H1 (cell line): ENCODE data around the gene SLC39A9. TPM values are rescaled to one million over a fixed set of nuclear protein-coding genes. Genes with fewer than 3 reads are reported as not detected.

ENCODE experiments used
- CTCF ChIA-PET: fragments of 300-600 bp; sonication (Branson Sonifier 250); formaldehyde crosslinking; loops from one replicate; lab custom pipeline; 2021; ENCODE audit not compliant: partially characterized antibody; lab: Charles Lee
- POLR2A ChIA-PET: fragments of 300-600 bp; sonication (Branson Sonifier 250); formaldehyde crosslinking; loops from one replicate; lab custom pipeline; 2021; ENCODE audit warnings: inconsistent platforms; ENCODE audit not compliant: partially characterized antibody; lab: Charles Lee
- DNase-seq, 2 experiments: peaks; one replicate each; pipeline versions ENCODE4 v3.0.0 to v3.0.0-alpha.2; 2010 to 2022; ENCODE audit warnings: low spot score in 2 of 2, low read depth in 1 of 2, mixed read lengths in 1 of 2
- FAIRE-seq: peaks from 2 replicates; lab custom pipeline; 2011; peaks lifted over from hg19 to GRCh38; lab: Jason Lieb, UNC
- H2AFZ ChIP-seq: 2 replicates; pipeline ENCODE4 v1.8.1; 2012; ENCODE audit warnings: low read length, inconsistent platforms
- H2AK5ac ChIP-seq: 2 replicates; pipeline ENCODE4 v1.6.1; 2013; ENCODE audit warnings: low read depth, low read length
- H2BK120ac ChIP-seq: replicated peaks from 2 replicates; pipeline ENCODE3; 2013; ENCODE audit warnings: low read depth, low read length, inconsistent platforms
- H2BK12ac ChIP-seq: 2 replicates; pipeline ENCODE4 v1.6.1; 2013; ENCODE audit warnings: low read depth, low read length
- H2BK15ac ChIP-seq: 2 replicates; pipeline ENCODE4 v1.6.1; 2013; ENCODE audit warnings: low read length
- H2BK20ac ChIP-seq: 2 replicates; pipeline ENCODE4 v1.6.1; 2013; ENCODE audit warnings: low read length
- H2BK5ac ChIP-seq: 2 replicates; pipeline ENCODE4 v1.6.1; 2013; ENCODE audit warnings: low read depth, low read length
- H3K14ac ChIP-seq: 2 replicates; pipeline ENCODE4 v1.6.1; 2013; ENCODE audit warnings: inconsistent platforms; ENCODE audit not compliant: insufficient read length
- H3K18ac ChIP-seq: 2 replicates; pipeline ENCODE4 v1.6.1; 2013; ENCODE audit warnings: low read length; ENCODE audit errors: extremely low read depth
- H3K23ac ChIP-seq: 2 replicates; pipeline ENCODE4 v1.6.1; 2013; ENCODE audit warnings: inconsistent platforms; ENCODE audit not compliant: insufficient read length
- H3K23me2 ChIP-seq: 2 replicates; pipeline ENCODE4 v1.6.1; 2013; ENCODE audit warnings: low read depth, low read length
- H3K27ac ChIP-seq: 2 replicates; pipeline ENCODE4 v1.6.1; 2011; ENCODE audit warnings: low read depth, low read length, inconsistent platforms
- H3K27me3 ChIP-seq, 4 experiments: replicated peaks in 1 of 4; 1 replicate in 1 of 4; 2 replicates in 3 of 4; pipeline versions ENCODE4 v1.6.1 to v1.8.1; 2011 to 2013; ENCODE audit warnings: low read length in 3 of 4, mild to moderate bottlenecking in 3 of 4, inconsistent platforms in 2 of 4, mixed read lengths in 2 of 4, moderate library complexity in 1 of 4; ENCODE audit not compliant: control insufficient read depth in 3 of 4, insufficient read depth in 3 of 4; ENCODE audit errors: extremely low read depth in 1 of 4
- H3K36me3 ChIP-seq, 4 experiments: 2 replicates each; pipeline versions ENCODE4 v1.6.1 to v1.8.1; 2011 to 2013; ENCODE audit warnings: mild to moderate bottlenecking in 4 of 4, low read length in 3 of 4, moderate library complexity in 2 of 4, control low read depth in 1 of 4, inconsistent platforms in 1 of 4; ENCODE audit not compliant: insufficient read depth in 4 of 4, control insufficient read depth in 2 of 4
- H3K4ac ChIP-seq: replicated peaks from 2 replicates; pipeline ENCODE3; 2013; ENCODE audit warnings: low read length, low read depth, mixed read lengths, inconsistent platforms; ENCODE audit not compliant: insufficient read length
- H3K4me1 ChIP-seq, 4 experiments: replicated peaks in 1 of 4; 1 replicate in 1 of 4; 2 replicates in 3 of 4; pipeline versions ENCODE4 v1.6.1 to v1.8.1; 2011 to 2013; ENCODE audit warnings: low read length in 3 of 4, inconsistent platforms in 2 of 4, mixed read lengths in 1 of 4; ENCODE audit not compliant: insufficient read depth in 4 of 4, control insufficient read depth in 3 of 4
- H3K4me2 ChIP-seq, 2 experiments: 2 replicates each; pipeline versions ENCODE4 v1.6.1 to v1.8.1; 2011 to 2013; ENCODE audit warnings: low read depth in 2 of 2, low read length in 2 of 2, control low read depth in 1 of 2, inconsistent platforms in 1 of 2, mild to moderate bottlenecking in 1 of 2; ENCODE audit not compliant: insufficient read depth in 1 of 2
- H3K4me3 ChIP-seq, 4 experiments: fragments of 200-600, 300-600 bp in 1 of 4; sonication (generic), shearing (Covaris generic), sonication (Bioruptor Twin) in 1 of 4; 2 replicates each; pipeline versions ENCODE4 v1.5.1 to v1.8.1; 2011 to 2016; ENCODE audit warnings: low read length in 4 of 4, low read depth in 3 of 4, control low read depth in 2 of 4, inconsistent platforms in 2 of 4, mild to moderate bottlenecking in 2 of 4, mixed read lengths in 1 of 4, moderate library complexity in 1 of 4; ENCODE audit not compliant: insufficient read depth in 2 of 4; ENCODE audit errors: extremely low read depth in 1 of 4
- H3K56ac ChIP-seq: replicated peaks from 2 replicates; pipeline ENCODE3; 2013; ENCODE audit warnings: low read depth, mild to moderate bottlenecking, mixed read lengths, low read length, inconsistent platforms; ENCODE audit not compliant: insufficient read length
- H3K79me1 ChIP-seq: 2 replicates; pipeline ENCODE4 v1.6.1; 2013; ENCODE audit warnings: low read depth, low read length, control low read depth
- H3K79me2 ChIP-seq, 2 experiments: 2 replicates each; pipeline versions ENCODE4 v1.6.1 to v1.8.1; 2012 to 2013; ENCODE audit warnings: low read length in 2 of 2, mild to moderate bottlenecking in 2 of 2, inconsistent platforms in 1 of 2; ENCODE audit not compliant: insufficient read depth in 2 of 2, control insufficient read depth in 1 of 2
- H3K9ac ChIP-seq, 4 experiments: replicated peaks in 1 of 4; 1 replicate in 1 of 4; 2 replicates in 3 of 4; pipeline versions ENCODE4 v1.6.1 to v1.8.1; 2011 to 2013; ENCODE audit warnings: low read depth in 3 of 4, low read length in 3 of 4, control low read depth in 2 of 4, mild to moderate bottlenecking in 2 of 4, moderate library complexity in 2 of 4, inconsistent platforms in 1 of 4; ENCODE audit errors: extremely low read depth in 1 of 4
- H3K9me3 ChIP-seq, 2 experiments: 2 replicates each; pipeline versions ENCODE4 v1.6.1 to v1.8.1; 2012 to 2013; ENCODE audit warnings: mild to moderate bottlenecking in 2 of 2, moderate library complexity in 2 of 2, control low read depth in 1 of 2, inconsistent platforms in 1 of 2, low read depth in 1 of 2, low read length in 1 of 2, mixed read lengths in 1 of 2; ENCODE audit not compliant: insufficient read depth in 2 of 2
- H4K20me1 ChIP-seq, 2 experiments: replicated peaks in 1 of 2; 2 replicates each; pipeline versions ENCODE3 to v1.8.1; 2011 to 2013; ENCODE audit warnings: inconsistent platforms in 2 of 2, low read length in 2 of 2, mild to moderate bottlenecking in 1 of 2; ENCODE audit not compliant: insufficient read depth in 2 of 2, control insufficient read depth in 1 of 2
- H4K5ac ChIP-seq: 2 replicates; pipeline ENCODE4 v1.6.1; 2013; ENCODE audit warnings: low read length, low read depth, mixed read lengths, inconsistent platforms; ENCODE audit not compliant: insufficient read length
- H4K8ac ChIP-seq: 2 replicates; pipeline ENCODE4 v1.8.0; 2013; ENCODE audit warnings: mild to moderate bottlenecking, moderate library complexity, low read length, inconsistent platforms; ENCODE audit not compliant: insufficient read depth; ENCODE audit errors: extremely low read depth
- H4K91ac ChIP-seq: replicated peaks from 2 replicates; pipeline ENCODE3; 2013; ENCODE audit warnings: low read length, mixed read lengths, inconsistent platforms; ENCODE audit not compliant: insufficient read length
- BCL11A ChIP-seq, 2 experiments: IDR thresholded peaks; one replicate each; pipeline ENCODE4 v1.6.1; 2011; ENCODE audit warnings: low read depth in 2 of 2, low read length in 2 of 2, mild to moderate bottlenecking in 2 of 2
- EGR1 ChIP-seq: IDR thresholded peaks from 2 replicates; pipeline ENCODE4 v1.6.1; 2011; ENCODE audit warnings: low read depth, low read length, borderline replicate concordance
- EZH2 ChIP-seq: fragments of 200-600 bp; sonication (generic); IDR thresholded peaks from 2 replicates; pipeline ENCODE4 v1.7.1; 2012; ENCODE audit warnings: low read depth, mild to moderate bottlenecking, moderate library complexity, low read length, inconsistent platforms; ENCODE audit not compliant: severe bottlenecking
- HDAC2 ChIP-seq, 2 experiments: fragments of 300-600 bp in 1 of 2; sonication (generic) in 1 of 2; IDR thresholded peaks; 2 replicates each; pipeline ENCODE4 v1.6.1; 2011 to 2012; ENCODE audit warnings: low read depth in 2 of 2, low read length in 2 of 2, mild to moderate bottlenecking in 2 of 2, moderate library complexity in 2 of 2, borderline replicate concordance in 1 of 2, inconsistent platforms in 1 of 2
- JUN ChIP-seq: IDR thresholded peaks from 2 replicates; pipeline ENCODE4 v1.6.1; 2011; ENCODE audit warnings: low read depth, mild to moderate bottlenecking, improper control_type of control experiment, low read length
- JUND ChIP-seq: IDR thresholded peaks from 2 replicates; pipeline ENCODE4 v1.6.1; 2011; ENCODE audit warnings: mild to moderate bottlenecking, improper control_type of control experiment, low read length
- KDM5A ChIP-seq: fragments of 200-600 bp; IDR thresholded peaks from 2 replicates; pipeline ENCODE4 v1.7.1; 2012; ENCODE audit warnings: mild to moderate bottlenecking, low read length, inconsistent platforms, mixed read lengths
- MAFK ChIP-seq: IDR thresholded peaks from 2 replicates; pipeline ENCODE4 v1.6.1; 2012; ENCODE audit warnings: low read depth, mild to moderate bottlenecking, improper control_type of control experiment, low read length
- SAP30 ChIP-seq: fragments of 300-600 bp; sonication (generic); IDR thresholded peaks from 2 replicates; pipeline ENCODE4 v1.7.1; 2012; ENCODE audit warnings: low read length, moderate library complexity, mild to moderate bottlenecking, inconsistent platforms; ENCODE audit not compliant: insufficient read depth, insufficient replicate concordance
- SUZ12 ChIP-seq: fragments of 200-600 bp; sonication (generic); IDR thresholded peaks from 2 replicates; pipeline ENCODE4 v1.6.1; 2012; ENCODE audit warnings: mild to moderate bottlenecking, inconsistent platforms, low read length, moderate library complexity, mixed read lengths
- TAF1 ChIP-seq: IDR thresholded peaks from 2 replicates; pipeline ENCODE4 v1.6.1; 2011; ENCODE audit warnings: mild to moderate bottlenecking, low read depth, low read length
- WGBS, 2 experiments: shearing (Covaris generic) in 1 of 2; methylation state at CpG; one replicate each; pipeline versions ENCODE4 v1.1.6 to v1.1.7; 2013 to 2015; ENCODE audit warnings: low lambda C conversion rate in 2 of 2, mixed read lengths in 2 of 2, inconsistent platforms in 1 of 2, low coverage in 1 of 2, missing lambda C conversion rate in 1 of 2; ENCODE audit not compliant: insufficient replicate concordance in 2 of 2, insufficient coverage in 1 of 2, insufficient read length in 1 of 2; ENCODE audit errors: extremely low coverage in 1 of 2, missing lambda C conversion rate in 1 of 2; 5-methylcytosine and 5-hydroxymethylcytosine counted together
- polyA plus RNA-seq, 7 experiments: library from polyadenylated mRNA; depleted of rRNA in 3 of 7; stranded (reverse) in 5 of 7; unstranded in 2 of 7; fragments of >200 nt in 5 of 7; fragments of 200-250 nt in 2 of 7; gene quantifications; 1 replicate in 5 of 7; 2 replicates in 1 of 7; 4 replicates in 1 of 7; pipeline versions ENCODE4 v1.2.1 to v1.2.3, GENCODE V29; 2011 to 2013; ENCODE audit warnings: missing spikeins in 2 of 7, mixed read lengths in 2 of 7
- total RNA-seq: library from RNA; stranded (reverse); fragmentation: NEBNext Ultra II Directional; extraction: Animal tissue kit (Norgen Biotek cat#: 25700); gene quantifications from 2 replicates; pipeline ENCODE4 v1.2.1, GENCODE V29; 2021
- TF ChIP-seq, protein P1 (sequence below): IDR thresholded peaks from 2 replicates; pipeline ENCODE4 v1.6.1; 2012; ENCODE audit warnings: inconsistent platforms
- TF ChIP-seq, protein P2 (sequence below): IDR thresholded peaks from 2 replicates; pipeline ENCODE4 v1.6.1; 2012; ENCODE audit warnings: inconsistent platforms

Gene SLC39A9
- total and polyA plus RNA-seq, 2 of the 8 experiments (the other 6 are each of a cell fraction or from before 2014, with no cell fraction given), result 31.0 to 44.2 TPM

DNA sequence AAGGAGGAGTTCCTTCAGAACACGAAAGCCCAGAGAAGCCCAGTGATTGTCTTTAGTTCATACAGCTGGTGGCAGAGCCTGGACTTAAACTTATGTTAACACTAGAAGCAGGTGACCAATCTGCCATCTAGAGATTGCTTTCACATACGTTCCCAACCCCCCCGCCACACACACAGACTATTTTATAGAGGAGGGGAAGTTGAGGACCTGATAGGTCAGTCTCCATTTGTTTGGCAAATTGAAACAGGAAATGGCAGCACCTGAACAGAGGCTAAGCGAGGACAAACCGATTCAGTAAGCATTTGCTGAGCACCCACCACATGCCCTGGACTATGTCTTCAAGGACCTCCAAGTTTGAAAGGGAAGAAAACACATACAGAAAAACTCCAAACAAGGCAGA lies 81.2 kb downstream of the SLC39A9 start:
- peaks cover 16 to 29% (median 26%) of the 10 kb centered on the region in 4 experiments for H3K27me3 ChIP-seq
- POLR2A ChIA-PET, result interaction anchor here (1.3 kb wide), 1 partner anchor 9 kb away, joined by 3 read pairs; no protein-coding TSS in a partner anchor
- no peaks in the 10 kb centered on the region for H3K36me3 ChIP-seq
- H3K18ac ChIP-seq, result no peak overlapping the region
- no peak overlapping the region for H3K4ac ChIP-seq
- peaks cover 0 to 5% (median under 1%) of the 10 kb centered on the region in 4 experiments; a peak in 1 of 7 replicates for H3K4me1 ChIP-seq
- no peaks in the 10 kb centered on the region for H3K79me1 ChIP-seq
- DNase-seq, result no peak
- H2AK5ac ChIP-seq, result no peak overlapping the region
- H2AFZ ChIP-seq, result no peak overlapping the region
- no peaks in the 10 kb centered on the region for H3K79me2 ChIP-seq
- 87% methylated on average over 5 of the region's 5 CpGs; no CpG with 5 or more reads in 1 of the 2 experiments for WGBS, 2 experiments
- CTCF ChIA-PET, result interaction anchor here (0.6 to 2.1 kb wide), 5 partner anchors 16 to 93 kb away, joined by 3 to 6 read pairs (median 3); no protein-coding TSS in a partner anchor
- H3K23ac ChIP-seq, result no peak overlapping the region
- H3K4me2 ChIP-seq, result no peak overlapping the region
- no peak overlapping the region for H3K27ac ChIP-seq
- H4K20me1 ChIP-seq, result peaks cover 0 to 1% of the 10 kb centered on the region in 2 experiments
- H3K56ac ChIP-seq, result no peak overlapping the region
- H3K9me3 ChIP-seq, result no peaks in the 10 kb centered on the region
- no peak for FAIRE-seq
- H3K4me3 ChIP-seq, result no peak overlapping the region
- H4K91ac ChIP-seq, result no peak overlapping the region
- H3K14ac ChIP-seq, result no peak overlapping the region
- H2BK15ac ChIP-seq, result no peak overlapping the region
- no peak overlapping the region for H2BK12ac ChIP-seq
- no peak overlapping the region for H3K9ac ChIP-seq
- no peak overlapping the region for H2BK120ac ChIP-seq
- no peak overlapping the region for H4K5ac ChIP-seq
- no peak overlapping the region for H2BK20ac ChIP-seq
- H4K8ac ChIP-seq, result no peak overlapping the region
- H2BK5ac ChIP-seq, result no peak overlapping the region
- peaks cover 13% of the 10 kb centered on the region for H3K23me2 ChIP-seq
- no peak for TF ChIP-seq JUND
- TF ChIP-seq MAFK, result no peak
- TF ChIP-seq SAP30, result no peak
- TF ChIP-seq, protein P1, sequence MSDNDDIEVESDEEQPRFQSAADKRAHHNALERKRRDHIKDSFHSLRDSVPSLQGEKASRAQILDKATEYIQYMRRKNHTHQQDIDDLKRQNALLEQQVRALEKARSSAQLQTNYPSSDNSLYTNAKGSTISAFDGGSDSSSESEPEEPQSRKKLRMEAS, result no peak
- no peak for TF ChIP-seq EGR1
- no peak for TF ChIP-seq HDAC2 (IDR thresholded peaks at IDR 0.05; ENCODE audit: borderline replicate concordance in 1 of 2, low read depth in 2 of 2, low read length in 2 of 2)
- TF ChIP-seq, protein P2, sequence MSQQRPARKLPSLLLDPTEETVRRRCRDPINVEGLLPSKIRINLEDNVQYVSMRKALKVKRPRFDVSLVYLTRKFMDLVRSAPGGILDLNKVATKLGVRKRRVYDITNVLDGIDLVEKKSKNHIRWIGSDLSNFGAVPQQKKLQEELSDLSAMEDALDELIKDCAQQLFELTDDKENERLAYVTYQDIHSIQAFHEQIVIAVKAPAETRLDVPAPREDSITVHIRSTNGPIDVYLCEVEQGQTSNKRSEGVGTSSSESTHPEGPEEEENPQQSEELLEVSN, result no peak
- no peak for TF ChIP-seq TAF1
- TF ChIP-seq SUZ12, result no peak
- no peak for TF ChIP-seq BCL11A (IDR thresholded peaks at IDR 0.05; ENCODE audit: low read depth in 2 of 2, low read length in 2 of 2)
- TF ChIP-seq EZH2, result no peak
- no peak for TF ChIP-seq JUN
- no peak for TF ChIP-seq KDM5A
